Sciatic nerve (tissue), 2 donors: ENCODE data around the gene PRRC2B. TPM values are rescaled to one million over a fixed set of nuclear protein-coding genes. Genes with fewer than 3 reads are reported as not detected.
A peak's percentile ranks its signal among the peaks of the same experiment; 100 is the strongest.
"Not testable (repeated sequence)": the region's sequence is repeated elsewhere in the genome, so short reads cannot be mapped to it uniquely, and the experiment has no call there.

ENCODE experiments used
- ATAC-seq: fragments of 200-7000 bp; cut with Tn5 transposase; one replicate; pipeline ENCODE4 v1.9.1; 2020; ENCODE audit warnings: mild to moderate bottlenecking, moderate library complexity
- DNase-seq: peaks from one replicate; pipeline ENCODE4 v3.0.0-alpha.2; 2020; ENCODE audit warnings: low spot score
- intact Hi-C: fragments of 100-400 bp; cut with DNase I; formaldehyde crosslinking; loops from one replicate; pipeline ENCODE4 v1.14.2; 2022
- total RNA-seq: library from RNA; stranded (reverse); fragmentation: NEBNext Ultra II Directional; extraction: Animal tissue kit (Norgen Biotek cat#: 25700); gene quantifications from one replicate; pipeline ENCODE4 v1.2.1, GENCODE V29; 2021
- donor health status: DM: no; HTN: no; CAD: no.
- donor health status: DM: no; HTN: no; CAD: no.

PRRC2B gene
- 252 TPM for total RNA-seq

GRCh38 chr9:131393622-131394463 is at the start of gene PRRC2B:
Gene PRRC2B, plus strand, starts transcription at chr9:131394086. Its CDS starts 36,059 bp downstream, at chr9:131430145.
- peak; percentile 86 for ATAC-seq
- peak; percentile 91 for DNase-seq
- intact Hi-C loops: no loop called here

GRCh38 chr9:131344931-131345535 is 48.9 kb upstream of the PRRC2B start:
- ATAC-seq, intact Hi-C loops, DNase-seq: not testable (repeated sequence)

GRCh38 chr9:131346559-131346958 is 47.3 kb upstream of the PRRC2B start:
- intact Hi-C loops: no loop called here
- ATAC-seq: no peak
- DNase-seq: no peak

- ATAC-seq: no peak
- intact Hi-C loops: no loop called here
- no peak for DNase-seq
Observed at GRCh38 chr9:131347376-131348020, 46.4 kb upstream of the PRRC2B start.

- DNase-seq (peak; percentile 33), ATAC-seq (no peak)
- intact Hi-C loops: no loop called here
Observed at GRCh38 chr9:131348631-131349521, 45.0 kb upstream of the PRRC2B start.

- intact Hi-C loops: no loop called here
- no peak for ATAC-seq
Observed at GRCh38 chr9:131349522-131349880, 44.4 kb upstream of the PRRC2B start.

GRCh38 chr9:131349881-131350563 is 43.9 kb upstream of the PRRC2B start:
- peak; percentile 95 for DNase-seq
- intact Hi-C loops: loop anchor here (5.0 to 10.0 kb wide), 3 partner anchors 152 to 1138 kb away; partner anchors contain the start of genes POMT1 and RAPGEF1
- peak; percentile 97 for ATAC-seq

More at GRCh38 chr9:131349522-131349880, 44.4 kb upstream of the PRRC2B start:
- DNase-seq: no peak

GRCh38 chr9:131356479-131356878 is 37.4 kb upstream of the PRRC2B start:
- intact Hi-C loops: loop anchor here (10.0 kb wide), 1 partner anchor 388 kb away; the partner anchor contains the start of gene RAPGEF1
- peak; percentile 92 for ATAC-seq

GRCh38 chr9:131358556-131358955 is 35.3 kb upstream of the PRRC2B start:
- ATAC-seq: no peak
- intact Hi-C loops: loop anchor here (10.0 kb wide), 1 partner anchor 386 kb away; the partner anchor contains the start of gene RAPGEF1

More at GRCh38 chr9:131356479-131356878, 37.4 kb upstream of the PRRC2B start:
- not testable (repeated sequence) for DNase-seq

GRCh38 chr9:131361202-131361833 is 32.6 kb upstream of the PRRC2B start:
- ATAC-seq (no peak), DNase-seq (no peak)
- intact Hi-C loops: no loop called here

More at GRCh38 chr9:131358556-131358955, 35.3 kb upstream of the PRRC2B start:
- DNase-seq: no peak

GRCh38 chr9:131365546-131365945 is 28.3 kb upstream of the PRRC2B start:
- intact Hi-C loops: no loop called here
- ATAC-seq (no peak), DNase-seq (no peak)

- intact Hi-C loops: no loop called here
Observed at GRCh38 chr9:131366761-131367401, 27.0 kb upstream of the PRRC2B start.

GRCh38 chr9:131367450-131367849 is 26.4 kb upstream of the PRRC2B start:
- no peak for ATAC-seq
- DNase-seq: no peak
- intact Hi-C loops: no loop called here

More at GRCh38 chr9:131366761-131367401, 27.0 kb upstream of the PRRC2B start:
- ATAC-seq (peak; percentile 78), DNase-seq (no peak)

- DNase-seq (no peak), ATAC-seq (no peak)
- intact Hi-C loops: no loop called here
Observed at GRCh38 chr9:131370638-131371037, 23.2 kb upstream of the PRRC2B start.

GRCh38 chr9:131372599-131372973 is 21.3 kb upstream of the PRRC2B start:
- intact Hi-C loops, ATAC-seq, DNase-seq: not testable (repeated sequence)

GRCh38 chr9:131374638-131375037 is 19.2 kb upstream of the PRRC2B start:
- DNase-seq, ATAC-seq: not testable (repeated sequence)
- intact Hi-C loops: loop anchor here (5.0 kb wide), 1 partner anchor 1527 kb away; no protein-coding TSS in a partner anchor

- no peak for ATAC-seq
- intact Hi-C loops: loop anchor here (5.0 kb wide), 1 partner anchor 1532 kb away; no protein-coding TSS in a partner anchor
- no peak for DNase-seq
Observed at GRCh38 chr9:131379056-131379455, 14.8 kb upstream of the PRRC2B start.
